Central memory CD8-positive, alpha-beta T cell (primary cell): ENCODE data around the gene ACADVL.

Experiments
- ATAC-seq: fragments of 150-1000 bp; cut with Tn5 transposase; replicated peaks from 2 replicates; pipeline ENCODE4 v1.10.0; 2022; ENCODE audit warnings: mild to moderate bottlenecking, moderate FRiP score, moderate number of reproducible peaks; ENCODE audit not compliant: poor library complexity, severe bottlenecking; ENCODE audit errors: extremely low read depth
- DNase-seq, 2 donors: peaks; one replicate each; pipeline ENCODE4 v3.0.0; 2021; ENCODE audit warnings: low spot score in 2 of 2
- H3K27ac Mint-ChIP-seq: one replicate; pipeline ENCODE4 v1.8.0; 2022; ENCODE audit warnings: low read depth, mild to moderate bottlenecking, moderate library complexity, mixed read lengths
- H3K27me3 Mint-ChIP-seq: one replicate; pipeline ENCODE4 v1.8.0; 2022; ENCODE audit warnings: mixed read lengths
- H3K36me3 Mint-ChIP-seq: one replicate; pipeline ENCODE4 v1.8.0; 2022; ENCODE audit warnings: mild to moderate bottlenecking, moderate library complexity, mixed read lengths; ENCODE audit not compliant: insufficient read depth
- H3K4me1 Mint-ChIP-seq: one replicate; pipeline ENCODE4 v1.8.0; 2022; ENCODE audit warnings: mixed read lengths
- H3K4me3 Mint-ChIP-seq: one replicate; pipeline ENCODE4 v1.8.0; 2022; ENCODE audit warnings: mild to moderate bottlenecking, moderate library complexity, mixed read lengths
- H3K9me3 Mint-ChIP-seq: one replicate; pipeline ENCODE4 v1.8.0; 2022; ENCODE audit warnings: mixed read lengths

The ACADVL gene

GRCh38 chr17:7215136-7215638 is 4.6 kb upstream of the ACADVL start:
- Mint-ChIP-seq H3K36me3 (peaks cover 20% of the 10 kb centered on the region), H3K4me3 (peak overlapping the region; percentile 86), H3K27ac (peak overlapping the region; percentile 98), H3K9me3 (no peaks in the 10 kb centered on the region), H3K4me1 (peaks cover 48% of the 10 kb centered on the region), H3K27me3 (peaks cover 35% of the 10 kb centered on the region)
- ATAC-seq (no peak), DNase-seq (no peak)

GRCh38 chr17:7215652-7216180 is 4.0 kb upstream of the ACADVL start:
- H3K27ac Mint-ChIP-seq: peak overlapping the region; percentile 13
- H3K27me3 Mint-ChIP-seq: peaks cover 30% of the 10 kb centered on the region
- no peaks in the 10 kb centered on the region for H3K9me3 Mint-ChIP-seq
- H3K4me3 Mint-ChIP-seq: peak overlapping the region; percentile 0
- H3K36me3 Mint-ChIP-seq: peaks cover 20% of the 10 kb centered on the region
- ATAC-seq: no peak
- DNase-seq: no peak
- H3K4me1 Mint-ChIP-seq: peaks cover 53% of the 10 kb centered on the region

DNA sequence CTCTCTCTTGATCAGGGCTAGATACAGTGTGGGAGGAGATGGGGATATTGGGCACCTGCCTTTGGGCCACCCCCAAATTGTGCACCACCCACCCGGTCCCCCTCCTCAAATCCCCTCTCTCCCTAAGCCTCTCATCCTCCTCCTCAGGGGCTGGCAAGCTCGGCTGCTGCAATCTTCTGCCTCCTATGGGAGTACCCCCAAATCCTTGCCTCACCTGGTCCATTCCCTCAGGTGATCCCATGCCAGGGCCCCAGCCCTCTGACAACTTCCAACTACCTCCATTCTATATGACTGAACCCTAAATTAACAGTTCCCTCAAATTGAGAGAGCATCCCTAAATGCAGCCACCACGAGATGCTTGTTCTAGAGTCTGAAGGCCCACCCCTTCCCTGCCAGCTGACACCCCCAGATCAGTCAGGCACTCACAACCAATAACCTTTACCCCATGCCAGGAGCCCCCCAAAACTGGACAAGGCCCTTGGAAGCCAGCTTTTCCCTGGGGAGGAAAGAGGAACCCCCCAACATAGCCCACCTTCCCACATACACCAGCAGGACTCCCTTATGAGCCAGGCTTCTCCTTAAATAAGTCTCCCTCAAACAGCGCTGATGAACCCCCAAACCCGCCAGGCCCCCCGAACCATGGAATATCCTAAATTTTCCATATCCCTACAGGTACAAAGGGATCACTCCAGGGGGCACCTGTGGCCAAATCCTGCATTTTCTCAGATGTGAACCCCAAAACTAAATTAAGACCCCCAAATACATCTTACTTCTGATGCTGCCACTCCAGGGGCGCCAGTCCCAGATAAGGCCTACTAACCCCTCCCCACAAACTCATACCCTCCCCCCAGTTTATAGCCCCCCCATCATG is 3.3 kb upstream of the ACADVL start:
- Mint-ChIP-seq H3K27ac (peak overlapping the region; percentile 13), H3K4me1 (peaks cover 61% of the 10 kb centered on the region)

GRCh38 chr17:7217113-7217987 is 2.4 kb upstream of the ACADVL start:
- H3K27ac Mint-ChIP-seq: no peak overlapping the region
- H3K27me3 Mint-ChIP-seq: peaks cover 14% of the 10 kb centered on the region
- no peaks in the 10 kb centered on the region for H3K9me3 Mint-ChIP-seq
- peak overlapping the region; percentile 29 for H3K4me3 Mint-ChIP-seq
- H3K36me3 Mint-ChIP-seq: peaks cover 20% of the 10 kb centered on the region
- DNase-seq (no peak), ATAC-seq (no peak)
- peaks cover 63% of the 10 kb centered on the region for H3K4me1 Mint-ChIP-seq

More for the DNA sequence above, 3.3 kb upstream of the ACADVL start:
- Mint-ChIP-seq H3K4me3 (peak overlapping the region; percentile 0), H3K36me3 (peaks cover 20% of the 10 kb centered on the region), H3K9me3 (no peaks in the 10 kb centered on the region), H3K27me3 (peaks cover 22% of the 10 kb centered on the region)
- no peak for ATAC-seq
- no peak for DNase-seq

- H3K4me1 Mint-ChIP-seq: peaks cover 63% of the 10 kb centered on the region
- H3K4me3 Mint-ChIP-seq: peak overlapping the region; percentile 98
- no peak for ATAC-seq
- H3K36me3 Mint-ChIP-seq: peaks cover 20% of the 10 kb centered on the region
- no peak for DNase-seq
- no peaks in the 10 kb centered on the region for H3K9me3 Mint-ChIP-seq
- no peak overlapping the region for H3K27ac Mint-ChIP-seq
- H3K27me3 Mint-ChIP-seq: peaks cover 10% of the 10 kb centered on the region
Observed at GRCh38 chr17:7218166-7218565, 1.6 kb upstream of the ACADVL start.

GRCh38 chr17:7218758-7219157 is 980 bp upstream of the ACADVL start:
- peak overlapping the region; percentile 98 for H3K4me3 Mint-ChIP-seq
- H3K9me3 Mint-ChIP-seq: no peaks in the 10 kb centered on the region
- DNase-seq: no peak
- ATAC-seq: no peak
- H3K27ac Mint-ChIP-seq: peak overlapping the region; percentile 95
- H3K4me1 Mint-ChIP-seq: peaks cover 57% of the 10 kb centered on the region
- peaks cover 4% of the 10 kb centered on the region for H3K27me3 Mint-ChIP-seq
- H3K36me3 Mint-ChIP-seq: peaks cover 19% of the 10 kb centered on the region

DNA sequence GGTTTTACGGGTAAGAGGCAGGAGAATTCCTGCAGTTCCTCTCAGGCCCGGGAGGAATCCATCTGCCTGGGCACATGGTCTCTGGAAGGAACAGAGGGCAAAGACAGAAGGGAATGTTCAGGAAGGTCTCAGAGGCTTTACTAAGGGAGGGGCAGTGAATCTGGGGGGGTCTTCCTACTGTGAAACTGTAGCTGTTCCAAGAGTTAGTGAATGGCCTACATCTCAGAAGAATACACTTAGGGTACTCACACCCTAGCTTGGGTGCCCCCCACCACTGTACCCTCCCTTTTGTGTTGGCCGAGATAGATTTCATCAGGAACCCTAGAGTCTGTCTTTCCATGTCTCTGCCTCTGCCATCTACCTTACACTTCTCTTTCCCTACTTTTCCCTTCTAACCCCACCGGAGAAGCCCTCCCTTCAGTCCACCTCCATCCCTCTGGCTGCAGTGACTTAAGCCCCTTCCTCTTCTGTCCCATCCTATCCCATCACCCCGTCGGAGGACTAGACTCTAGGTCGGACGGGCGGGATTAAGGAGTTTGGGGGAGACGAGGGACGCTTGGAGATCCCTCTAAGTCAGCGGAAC is 418 bp upstream of the ACADVL start:
- ATAC-seq (no peak), DNase-seq (no peak)
- peaks cover 14% of the 10 kb centered on the region for H3K36me3 Mint-ChIP-seq
- H3K4me1 Mint-ChIP-seq: peaks cover 51% of the 10 kb centered on the region
- H3K27ac Mint-ChIP-seq: peak overlapping the region; percentile 95
- H3K9me3 Mint-ChIP-seq: no peaks in the 10 kb centered on the region
- no peaks in the 10 kb centered on the region for H3K27me3 Mint-ChIP-seq
- H3K4me3 Mint-ChIP-seq: peak overlapping the region; percentile 98

DNA sequence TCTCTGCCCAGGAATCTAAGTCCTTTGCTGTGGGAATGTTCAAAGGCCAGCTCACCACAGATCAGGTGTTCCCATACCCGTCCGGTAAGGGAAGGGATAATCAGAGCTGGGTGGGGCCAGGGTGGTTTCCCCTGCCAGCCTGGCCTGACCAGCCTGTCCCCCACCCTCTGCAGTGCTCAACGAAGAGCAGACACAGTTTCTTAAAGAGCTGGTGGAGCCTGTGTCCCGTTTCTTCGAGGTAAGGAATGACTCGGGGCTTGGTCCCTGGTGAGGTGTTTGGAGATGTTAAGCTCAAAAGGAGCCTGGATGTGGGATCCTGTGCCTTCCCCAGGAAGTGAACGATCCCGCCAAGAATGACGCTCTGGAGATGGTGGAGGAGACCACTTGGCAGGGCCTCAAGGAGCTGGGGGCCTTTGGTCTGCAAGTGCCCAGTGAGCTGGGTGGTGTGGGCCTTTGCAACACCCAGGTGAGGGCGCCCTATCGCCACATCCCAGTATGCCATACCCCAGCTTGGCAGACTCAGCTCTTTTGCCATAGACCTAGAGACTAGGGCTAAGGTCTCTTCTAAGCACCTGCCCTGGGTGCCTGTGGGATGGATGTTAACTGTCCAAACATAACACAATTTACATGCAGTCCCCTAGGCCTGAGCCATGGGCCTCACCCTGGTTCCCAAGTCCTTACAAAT is 997 bp downstream of the ACADVL start:
- ATAC-seq: peak; percentile 66
- H3K27me3 Mint-ChIP-seq: no peaks in the 10 kb centered on the region

GRCh38 chr17:7221278-7222092 is 1.7 kb downstream of the ACADVL start:
- peak overlapping the region; percentile 95 for H3K27ac Mint-ChIP-seq

More for the DNA sequence above, 997 bp downstream of the ACADVL start:
- H3K27ac Mint-ChIP-seq: peak overlapping the region; percentile 95
- no peaks in the 10 kb centered on the region for H3K9me3 Mint-ChIP-seq
- peaks cover 7% of the 10 kb centered on the region for H3K36me3 Mint-ChIP-seq
- peak; percentile 41 to 44 for DNase-seq
- H3K4me1 Mint-ChIP-seq: peaks cover 40% of the 10 kb centered on the region
- peak overlapping the region; percentile 98 for H3K4me3 Mint-ChIP-seq

DNA sequence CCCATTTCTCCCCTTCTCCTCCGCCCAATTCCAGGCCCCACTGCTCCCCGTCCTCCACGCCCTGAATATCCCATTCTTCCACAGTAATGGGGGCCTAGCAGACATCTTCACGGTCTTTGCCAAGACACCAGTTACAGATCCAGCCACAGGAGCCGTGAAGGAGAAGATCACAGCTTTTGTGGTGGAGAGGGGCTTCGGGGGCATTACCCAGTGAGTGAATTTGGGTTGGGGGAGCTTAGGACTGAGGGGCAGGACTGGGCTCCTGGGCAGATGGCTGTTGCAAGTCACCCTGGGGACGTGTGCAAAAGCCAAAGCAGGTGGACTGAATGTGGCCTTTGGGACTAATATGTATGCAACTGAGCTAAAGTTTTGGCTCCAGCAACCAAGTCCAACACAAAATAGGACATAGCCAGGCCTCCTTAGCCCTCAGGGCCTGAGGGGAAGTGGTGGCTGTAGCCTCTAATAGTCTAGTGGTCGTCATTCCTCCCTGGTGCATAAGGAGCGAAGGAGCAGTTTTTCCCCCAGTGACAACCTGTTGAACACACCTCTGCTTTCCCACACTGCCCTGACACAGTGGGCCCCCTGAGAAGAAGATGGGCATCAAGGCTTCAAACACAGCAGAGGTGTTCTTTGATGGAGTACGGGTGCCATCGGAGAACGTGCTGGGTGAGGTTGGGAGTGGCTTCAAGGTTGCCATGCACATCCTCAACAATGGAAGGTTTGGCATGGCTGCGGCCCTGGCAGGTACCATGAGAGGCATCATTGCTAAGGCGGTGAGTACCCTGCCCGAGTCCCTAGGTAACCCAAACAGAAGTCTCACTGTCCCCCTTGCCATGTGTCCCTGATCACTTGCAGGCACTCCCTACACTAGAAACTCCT is 2.6 kb downstream of the ACADVL start:
- DNase-seq (no peak), ATAC-seq (no peak)
- Mint-ChIP-seq H3K4me1 (peaks cover 29% of the 10 kb centered on the region), H3K27me3 (no peaks in the 10 kb centered on the region), H3K4me3 (peak overlapping the region; percentile 98), H3K27ac (no peak overlapping the region), H3K36me3 (peaks cover 9% of the 10 kb centered on the region), H3K9me3 (no peaks in the 10 kb centered on the region)

More at GRCh38 chr17:7221278-7222092, 1.7 kb downstream of the ACADVL start:
- no peak for ATAC-seq
- H3K4me1 Mint-ChIP-seq: peaks cover 33% of the 10 kb centered on the region
- no peaks in the 10 kb centered on the region for H3K27me3 Mint-ChIP-seq
- H3K4me3 Mint-ChIP-seq: peak overlapping the region; percentile 98
- DNase-seq: no peak
- no peaks in the 10 kb centered on the region for H3K9me3 Mint-ChIP-seq
- peaks cover 9% of the 10 kb centered on the region for H3K36me3 Mint-ChIP-seq
